ENCODE data around the gene CCL20.

Gene CCL20

DNA sequence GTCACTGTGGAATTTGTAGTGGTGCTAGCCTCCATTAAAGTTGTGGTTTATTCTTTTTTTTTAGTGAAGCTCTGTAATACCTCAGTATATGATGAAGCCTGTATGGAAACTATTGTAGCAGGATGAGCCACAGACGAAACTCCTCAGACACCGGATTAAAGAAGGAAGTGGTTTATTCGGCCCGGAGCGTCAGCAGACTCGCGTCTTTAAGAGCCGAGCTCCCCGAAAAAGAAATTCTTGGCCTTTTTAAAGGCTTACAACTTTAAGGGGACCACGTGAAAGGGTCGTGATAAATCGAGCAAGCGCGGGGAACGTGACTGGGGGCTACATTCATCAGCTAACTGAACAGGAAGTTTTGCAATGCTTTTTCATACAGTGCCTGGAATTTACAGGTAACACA, 8.1 kb upstream of the CCL20 start:
- ATAC-seq: no peak
- no peak for TF ChIP-seq TCF4 (CRISPR knock-in tag; IDR thresholded peaks at IDR 0.05; ENCODE audit: borderline replicate concordance)
- no peak for TF ChIP-seq TOX (CRISPR knock-in tag; IDR thresholded peaks at IDR 0.05; ENCODE audit: borderline replicate concordance)
- no peak for TF ChIP-seq GLIS3 (CRISPR knock-in tag; IDR thresholded peaks at IDR 0.05)
- no peak for TF ChIP-seq SNAI2 (CRISPR knock-in tag; IDR thresholded peaks at IDR 0.05)
- TF ChIP-seq ARNTL (CRISPR knock-in tag; IDR thresholded peaks at IDR 0.05; ENCODE audit: borderline replicate concordance, low read depth): no peak
- TF ChIP-seq, protein P1, sequence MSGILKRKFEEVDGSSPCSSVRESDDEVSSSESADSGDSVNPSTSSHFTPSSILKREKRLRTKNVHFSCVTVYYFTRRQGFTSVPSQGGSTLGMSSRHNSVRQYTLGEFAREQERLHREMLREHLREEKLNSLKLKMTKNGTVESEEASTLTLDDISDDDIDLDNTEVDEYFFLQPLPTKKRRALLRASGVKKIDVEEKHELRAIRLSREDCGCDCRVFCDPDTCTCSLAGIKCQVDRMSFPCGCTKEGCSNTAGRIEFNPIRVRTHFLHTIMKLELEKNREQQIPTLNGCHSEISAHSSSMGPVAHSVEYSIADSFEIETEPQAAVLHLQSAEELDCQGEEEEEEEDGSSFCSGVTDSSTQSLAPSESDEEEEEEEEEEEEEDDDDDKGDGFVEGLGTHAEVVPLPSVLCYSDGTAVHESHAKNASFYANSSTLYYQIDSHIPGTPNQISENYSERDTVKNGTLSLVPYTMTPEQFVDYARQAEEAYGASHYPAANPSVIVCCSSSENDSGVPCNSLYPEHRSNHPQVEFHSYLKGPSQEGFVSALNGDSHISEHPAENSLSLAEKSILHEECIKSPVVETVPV (CRISPR knock-in tag; IDR thresholded peaks at IDR 0.05): no peak
- no peak for TF ChIP-seq ZC3H10 (CRISPR knock-in tag; IDR thresholded peaks at IDR 0.05)
- no peak for TF ChIP-seq OSR1 (CRISPR knock-in tag; IDR thresholded peaks at IDR 0.05)
- TF ChIP-seq, protein P2, sequence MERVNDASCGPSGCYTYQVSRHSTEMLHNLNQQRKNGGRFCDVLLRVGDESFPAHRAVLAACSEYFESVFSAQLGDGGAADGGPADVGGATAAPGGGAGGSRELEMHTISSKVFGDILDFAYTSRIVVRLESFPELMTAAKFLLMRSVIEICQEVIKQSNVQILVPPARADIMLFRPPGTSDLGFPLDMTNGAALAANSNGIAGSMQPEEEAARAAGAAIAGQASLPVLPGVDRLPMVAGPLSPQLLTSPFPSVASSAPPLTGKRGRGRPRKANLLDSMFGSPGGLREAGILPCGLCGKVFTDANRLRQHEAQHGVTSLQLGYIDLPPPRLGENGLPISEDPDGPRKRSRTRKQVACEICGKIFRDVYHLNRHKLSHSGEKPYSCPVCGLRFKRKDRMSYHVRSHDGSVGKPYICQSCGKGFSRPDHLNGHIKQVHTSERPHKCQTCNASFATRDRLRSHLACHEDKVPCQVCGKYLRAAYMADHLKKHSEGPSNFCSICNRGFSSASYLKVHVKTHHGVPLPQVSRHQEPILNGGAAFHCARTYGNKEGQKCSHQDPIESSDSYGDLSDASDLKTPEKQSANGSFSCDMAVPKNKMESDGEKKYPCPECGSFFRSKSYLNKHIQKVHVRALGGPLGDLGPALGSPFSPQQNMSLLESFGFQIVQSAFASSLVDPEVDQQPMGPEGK (CRISPR knock-in tag; IDR thresholded peaks at IDR 0.05; ENCODE audit: borderline replicate concordance): no peak
- TF ChIP-seq, protein P3, sequence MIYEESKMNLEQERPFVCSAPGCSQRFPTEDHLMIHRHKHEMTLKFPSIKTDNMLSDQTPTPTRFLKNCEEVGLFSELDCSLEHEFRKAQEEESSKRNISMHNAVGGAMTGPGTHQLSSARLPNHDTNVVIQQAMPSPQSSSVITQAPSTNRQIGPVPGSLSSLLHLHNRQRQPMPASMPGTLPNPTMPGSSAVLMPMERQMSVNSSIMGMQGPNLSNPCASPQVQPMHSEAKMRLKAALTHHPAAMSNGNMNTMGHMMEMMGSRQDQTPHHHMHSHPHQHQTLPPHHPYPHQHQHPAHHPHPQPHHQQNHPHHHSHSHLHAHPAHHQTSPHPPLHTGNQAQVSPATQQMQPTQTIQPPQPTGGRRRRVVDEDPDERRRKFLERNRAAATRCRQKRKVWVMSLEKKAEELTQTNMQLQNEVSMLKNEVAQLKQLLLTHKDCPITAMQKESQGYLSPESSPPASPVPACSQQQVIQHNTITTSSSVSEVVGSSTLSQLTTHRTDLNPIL (CRISPR knock-in tag; IDR thresholded peaks at IDR 0.05; ENCODE audit: low read depth): no peak
- TF ChIP-seq ZNF565 (CRISPR knock-in tag; conservative IDR thresholded peaks at IDR 0.05; ENCODE audit: low read depth): no peak
- TF ChIP-seq ZNF8 (CRISPR knock-in tag; IDR thresholded peaks at IDR 0.05): no peak
- no peak for TF ChIP-seq ZNF70 (CRISPR knock-in tag; IDR thresholded peaks at IDR 0.05)
- TF ChIP-seq ZFP3 (CRISPR knock-in tag; IDR thresholded peaks at IDR 0.05): no peak
- TF ChIP-seq, protein P4, sequence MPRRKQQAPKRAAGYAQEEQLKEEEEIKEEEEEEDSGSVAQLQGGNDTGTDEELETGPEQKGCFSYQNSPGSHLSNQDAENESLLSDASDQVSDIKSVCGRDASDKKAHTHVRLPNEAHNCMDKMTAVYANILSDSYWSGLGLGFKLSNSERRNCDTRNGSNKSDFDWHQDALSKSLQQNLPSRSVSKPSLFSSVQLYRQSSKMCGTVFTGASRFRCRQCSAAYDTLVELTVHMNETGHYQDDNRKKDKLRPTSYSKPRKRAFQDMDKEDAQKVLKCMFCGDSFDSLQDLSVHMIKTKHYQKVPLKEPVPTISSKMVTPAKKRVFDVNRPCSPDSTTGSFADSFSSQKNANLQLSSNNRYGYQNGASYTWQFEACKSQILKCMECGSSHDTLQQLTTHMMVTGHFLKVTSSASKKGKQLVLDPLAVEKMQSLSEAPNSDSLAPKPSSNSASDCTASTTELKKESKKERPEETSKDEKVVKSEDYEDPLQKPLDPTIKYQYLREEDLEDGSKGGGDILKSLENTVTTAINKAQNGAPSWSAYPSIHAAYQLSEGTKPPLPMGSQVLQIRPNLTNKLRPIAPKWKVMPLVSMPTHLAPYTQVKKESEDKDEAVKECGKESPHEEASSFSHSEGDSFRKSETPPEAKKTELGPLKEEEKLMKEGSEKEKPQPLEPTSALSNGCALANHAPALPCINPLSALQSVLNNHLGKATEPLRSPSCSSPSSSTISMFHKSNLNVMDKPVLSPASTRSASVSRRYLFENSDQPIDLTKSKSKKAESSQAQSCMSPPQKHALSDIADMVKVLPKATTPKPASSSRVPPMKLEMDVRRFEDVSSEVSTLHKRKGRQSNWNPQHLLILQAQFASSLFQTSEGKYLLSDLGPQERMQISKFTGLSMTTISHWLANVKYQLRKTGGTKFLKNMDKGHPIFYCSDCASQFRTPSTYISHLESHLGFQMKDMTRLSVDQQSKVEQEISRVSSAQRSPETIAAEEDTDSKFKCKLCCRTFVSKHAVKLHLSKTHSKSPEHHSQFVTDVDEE (CRISPR knock-in tag; IDR thresholded peaks at IDR 0.05): no peak
- TF ChIP-seq ESRRG (CRISPR knock-in tag; IDR thresholded peaks at IDR 0.05): no peak
- no peak for TF ChIP-seq ISL1 (CRISPR knock-in tag; IDR thresholded peaks at IDR 0.05)

DNA sequence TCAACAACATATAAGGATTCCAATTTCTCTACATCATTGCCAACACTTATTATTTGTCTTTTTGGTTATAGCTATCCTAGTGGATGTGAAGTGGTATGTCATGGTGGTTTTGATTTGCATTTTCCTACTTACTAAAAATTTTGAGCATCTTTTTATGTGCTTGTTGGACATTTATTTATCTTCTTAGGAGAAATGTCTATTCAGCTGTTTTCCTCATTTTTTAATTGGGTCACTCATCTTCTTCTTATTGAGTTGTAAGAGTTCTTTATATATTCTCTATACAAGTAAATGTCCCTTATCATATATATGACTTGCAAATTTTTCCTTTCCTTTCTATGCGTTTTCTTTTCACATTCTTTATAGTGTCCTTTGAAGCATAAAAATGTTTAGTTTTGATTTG, 4.7 kb upstream of the CCL20 start:
- TF ChIP-seq OSR1 (CRISPR knock-in tag; IDR thresholded peaks at IDR 0.05) (no peak), ZNF70 (CRISPR knock-in tag; IDR thresholded peaks at IDR 0.05) (no peak), TCF4 (CRISPR knock-in tag; IDR thresholded peaks at IDR 0.05; ENCODE audit: borderline replicate concordance) (no peak), PPARA (CRISPR knock-in tag; IDR thresholded peaks at IDR 0.05; ENCODE audit: borderline replicate concordance) (no peak), RARB (CRISPR knock-in tag; IDR thresholded peaks at IDR 0.05) (no peak), SNAI2 (CRISPR knock-in tag; IDR thresholded peaks at IDR 0.05) (no peak), ZC3H10 (CRISPR knock-in tag; IDR thresholded peaks at IDR 0.05) (no peak), ZNF565 (CRISPR knock-in tag; conservative IDR thresholded peaks at IDR 0.05; ENCODE audit: low read depth) (no peak), ARNTL (CRISPR knock-in tag; IDR thresholded peaks at IDR 0.05; ENCODE audit: borderline replicate concordance, low read depth) (no peak), ZFP3 (CRISPR knock-in tag; IDR thresholded peaks at IDR 0.05) (no peak), GLIS3 (CRISPR knock-in tag; IDR thresholded peaks at IDR 0.05) (no peak)
- TF ChIP-seq, protein P4 (CRISPR knock-in tag; IDR thresholded peaks at IDR 0.05): no peak
- TF ChIP-seq, protein P2 (CRISPR knock-in tag; IDR thresholded peaks at IDR 0.05; ENCODE audit: borderline replicate concordance): no peak
- TF ChIP-seq, protein P5, sequence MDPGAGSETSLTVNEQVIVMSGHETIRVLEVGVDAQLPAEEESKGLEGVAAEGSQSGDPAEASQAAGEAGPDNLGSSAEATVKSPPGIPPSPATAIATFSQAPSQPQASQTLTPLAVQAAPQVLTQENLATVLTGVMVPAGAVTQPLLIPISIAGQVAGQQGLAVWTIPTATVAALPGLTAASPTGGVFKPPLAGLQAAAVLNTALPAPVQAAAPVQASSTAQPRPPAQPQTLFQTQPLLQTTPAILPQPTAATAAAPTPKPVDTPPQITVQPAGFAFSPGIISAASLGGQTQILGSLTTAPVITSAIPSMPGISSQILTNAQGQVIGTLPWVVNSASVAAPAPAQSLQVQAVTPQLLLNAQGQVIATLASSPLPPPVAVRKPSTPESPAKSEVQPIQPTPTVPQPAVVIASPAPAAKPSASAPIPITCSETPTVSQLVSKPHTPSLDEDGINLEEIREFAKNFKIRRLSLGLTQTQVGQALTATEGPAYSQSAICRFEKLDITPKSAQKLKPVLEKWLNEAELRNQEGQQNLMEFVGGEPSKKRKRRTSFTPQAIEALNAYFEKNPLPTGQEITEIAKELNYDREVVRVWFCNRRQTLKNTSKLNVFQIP (CRISPR knock-in tag; IDR thresholded peaks at IDR 0.05; ENCODE audit: borderline replicate concordance, low read depth): no peak
- TF ChIP-seq, protein P3 (CRISPR knock-in tag; IDR thresholded peaks at IDR 0.05; ENCODE audit: low read depth): no peak

More for the DNA sequence above, 4.7 kb upstream of the CCL20 start:
- no peak for ATAC-seq

Measured in SK-N-SH treated with all-trans-retinoic acid at 6 μM for 48 hours (cell line).